Osteocyte (in vitro differentiated cells): ENCODE measurements around the gene PRR30. TPM values are rescaled to one million over a fixed set of nuclear protein-coding genes. Genes with fewer than 3 reads are reported as not detected.
A peak's percentile ranks its signal among the peaks of the same experiment; 100 is the strongest.
"Not testable (repeated sequence)": the region's sequence is repeated elsewhere in the genome, so short reads cannot be mapped to it uniquely, and the experiment has no call there.

Experiments
- DNase-seq: peaks from one replicate; pipeline ENCODE4 v3.0.0; 2021; ENCODE audit warnings: mixed read lengths; ENCODE audit not compliant: unreplicated experiment; ENCODE audit errors: extremely low spot score
- H3K27ac Mint-ChIP-seq: one replicate; pipeline ENCODE4 v1.8.0; 2021; ENCODE audit warnings: mild to moderate bottlenecking, mixed read lengths; ENCODE audit not compliant: unreplicated experiment
- H3K27me3 Mint-ChIP-seq: one replicate; pipeline ENCODE4 v1.8.0; 2021; ENCODE audit warnings: mixed read lengths; ENCODE audit not compliant: unreplicated experiment
- H3K36me3 Mint-ChIP-seq: one replicate; pipeline ENCODE4 v1.8.0; 2021; ENCODE audit warnings: mixed read lengths; ENCODE audit not compliant: unreplicated experiment
- H3K4me1 Mint-ChIP-seq: one replicate; pipeline ENCODE4 v1.8.0; 2021; ENCODE audit warnings: mixed read lengths; ENCODE audit not compliant: unreplicated experiment
- H3K4me3 Mint-ChIP-seq: one replicate; pipeline ENCODE4 v1.8.0; 2021; ENCODE audit warnings: mild to moderate bottlenecking, moderate library complexity, mixed read lengths; ENCODE audit not compliant: unreplicated experiment
- H3K9me3 Mint-ChIP-seq: one replicate; pipeline ENCODE4 v1.8.0; 2021; ENCODE audit warnings: mixed read lengths; ENCODE audit not compliant: unreplicated experiment
- CTCF ChIP-seq: fragments of 200-600 bp; sonication (generic); IDR thresholded peaks from 2 replicates; pipeline ENCODE4 v1.5.0; 2021; ENCODE audit warnings: antibody characterized with exemption, mild to moderate bottlenecking, moderate library complexity
- total RNA-seq: library from RNA; stranded (reverse); gene quantifications from 2 replicates; pipeline ENCODE4 v1.2.1, GENCODE V29; 2021

PRR30 gene
- total RNA-seq, 1 donor from 2014 or later: not detected

- no peaks in the 10 kb centered on the region for H3K9me3 Mint-ChIP-seq
- H3K4me3 Mint-ChIP-seq: peak within 1 kb of the TSS; percentile 79
- TF ChIP-seq CTCF: peak; percentile 7
- peaks cover 33% of the 10 kb centered on the region for H3K27me3 Mint-ChIP-seq
- H3K36me3 Mint-ChIP-seq: no peaks in the 10 kb centered on the region
- H3K4me1 Mint-ChIP-seq: peaks cover 5% of the 10 kb centered on the region
- no peak within 1 kb of the TSS for H3K27ac Mint-ChIP-seq
- DNase-seq: no peak
These were observed 15.7 kb downstream of the PRR30 start, which contains the start of gene ABHD1 for GRCh38 chr2:27123302-27124150. Gene ABHD1 (plus strand): TSS chr2:27123815. CDS start chr2:27123949, 134 bp downstream.

GRCh38 chr2:27122791-27123190, 16.4 kb downstream of the PRR30 start:
- DNase-seq: no peak
- no peaks in the 10 kb centered on the region for H3K9me3 Mint-ChIP-seq
- H3K27ac Mint-ChIP-seq: no peak overlapping the region
- H3K4me3 Mint-ChIP-seq: peak overlapping the region; percentile 79
- H3K4me1 Mint-ChIP-seq: peaks cover 13% of the 10 kb centered on the region
- no peaks in the 10 kb centered on the region for H3K36me3 Mint-ChIP-seq
- peaks cover 38% of the 10 kb centered on the region for H3K27me3 Mint-ChIP-seq
- no peak for TF ChIP-seq CTCF

GRCh38 chr2:27121906-27122305, 17.3 kb downstream of the PRR30 start:
- no peaks in the 10 kb centered on the region for H3K9me3 Mint-ChIP-seq
- no peak overlapping the region for H3K4me3 Mint-ChIP-seq
- no peak for DNase-seq
- H3K4me1 Mint-ChIP-seq: peaks cover 13% of the 10 kb centered on the region
- H3K27ac Mint-ChIP-seq: no peak overlapping the region
- TF ChIP-seq CTCF: no peak
- no peaks in the 10 kb centered on the region for H3K36me3 Mint-ChIP-seq
- H3K27me3 Mint-ChIP-seq: peaks cover 45% of the 10 kb centered on the region

- H3K36me3 Mint-ChIP-seq, H3K9me3 Mint-ChIP-seq, DNase-seq, H3K27ac Mint-ChIP-seq: not testable (repeated sequence)
- Mint-ChIP-seq H3K4me3 (peak overlapping the region; percentile 52), H3K4me1 (peaks cover 13% of the 10 kb centered on the region), H3K27me3 (peaks cover 57% of the 10 kb centered on the region)
These were observed 19.9 kb downstream of the PRR30 start for GRCh38 chr2:27119330-27119670.

GRCh38 chr2:27118525-27119329, 20.5 kb downstream of the PRR30 start, which contains the start of gene CGREF1:
Gene CGREF1 (minus strand): TSS chr2:27119128. CDS start chr2:27104366, 14,762 bp downstream.
- Mint-ChIP-seq H3K36me3 (no peaks in the 10 kb centered on the region), H3K9me3 (no peaks in the 10 kb centered on the region), H3K27me3 (peaks cover 57% of the 10 kb centered on the region), H3K27ac (no peak within 1 kb of the TSS), H3K4me3 (peak within 1 kb of the TSS; percentile 52), H3K4me1 (peaks cover 13% of the 10 kb centered on the region)
- TF ChIP-seq CTCF: no peak
- DNase-seq: peak; percentile 84
